ENCODE measurements around the gene CFAP141. TPM values are rescaled to one million over a fixed set of nuclear protein-coding genes. Genes with fewer than 3 reads are reported as not detected.
A peak's percentile ranks its signal among the peaks of the same experiment; 100 is the strongest.

Gene CFAP141
- total RNA-seq, 4 donors from 2014 or later: not detected

DNA sequence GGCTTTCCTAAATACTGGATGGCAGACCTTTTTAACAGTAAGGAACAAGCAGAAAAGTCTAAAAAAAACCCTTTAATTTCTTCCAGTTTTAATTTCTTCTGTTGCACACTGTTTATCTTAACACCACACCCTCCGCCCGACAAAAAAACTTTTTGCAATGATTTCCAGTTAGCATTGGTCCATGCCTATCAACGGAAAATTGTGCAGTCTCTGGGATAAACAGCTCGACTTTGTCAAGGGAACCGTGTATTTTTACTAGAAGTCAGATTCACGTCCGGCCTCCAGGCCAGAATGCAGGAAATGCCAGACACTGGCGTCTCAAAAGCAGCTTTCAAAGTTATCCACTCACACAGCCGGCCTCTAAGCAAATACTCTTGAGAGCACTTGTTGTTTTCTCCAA lies 50.9 kb downstream of the CFAP141 start:
- peaks cover 0 to 20% (median 0%) of the 10 kb centered on the region in 3 donors for H3K36me3 ChIP-seq
- no peaks in the 10 kb centered on the region for H3K27me3 ChIP-seq
- WGBS, 2 donors: 6 to 9% methylated on average over 9 of the region's 9 CpGs
- DNase-seq (ENCODE audit: low spot score in 2 of 2): peak in 1 of 2 donors; percentile 37
- TF ChIP-seq EP300 (IDR thresholded peaks at IDR 0.05): peak in 1 of 2 donors; percentile 58
- no peak for TF ChIP-seq POLR2A (IDR thresholded peaks at IDR 0.05)
- peak overlapping the region; percentile 53 to 90 (median 71) for H3K27ac ChIP-seq
- peaks cover 0 to 65% (median 37%) of the 10 kb centered on the region in 4 donors for H3K4me1 ChIP-seq
- H3K9me3 ChIP-seq: peaks cover 0 to 2% (median 0%) of the 10 kb centered on the region in 4 donors
- no peak overlapping the region for H3K4me3 ChIP-seq

DNA sequence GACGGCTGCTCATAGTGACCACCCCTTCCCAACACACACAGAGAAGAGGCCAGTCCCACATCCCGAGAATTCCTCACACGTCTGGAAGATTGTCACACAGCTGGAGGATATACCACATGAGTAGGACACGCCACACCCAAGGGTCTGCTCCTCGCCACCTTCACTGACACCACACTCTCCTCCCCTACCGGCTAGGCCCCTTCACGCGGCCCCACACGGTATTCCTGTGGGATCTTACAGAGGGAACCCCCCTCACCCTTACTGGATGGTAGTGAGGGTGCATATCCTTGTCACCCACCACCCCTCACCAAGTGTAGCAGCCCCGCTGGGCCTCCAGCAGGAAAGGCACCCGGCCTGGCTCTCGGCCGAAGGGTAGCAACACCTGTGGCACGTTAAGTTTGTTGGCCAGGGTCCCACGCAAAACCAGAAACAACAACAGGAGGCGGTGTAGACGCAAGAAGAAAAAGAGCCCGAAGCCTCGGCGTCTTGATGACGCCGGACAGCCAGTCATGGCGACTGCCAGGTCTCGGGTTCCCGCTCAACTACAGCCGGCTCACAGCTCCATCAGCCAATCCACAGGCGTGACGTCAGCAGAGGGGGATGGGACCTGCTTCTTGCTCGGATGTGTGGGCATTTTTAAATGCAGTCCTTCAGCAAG lies 51.5 kb downstream of the CFAP141 start, which contains the start of gene NUP210L:
Gene NUP210L, minus strand, starts transcription at position 540 of the 658 bp plus-strand sequence.
- Histone ChIP-seq H3K9me3 (peaks cover 0 to 2% (median 0%) of the 10 kb centered on the region in 4 donors), H3K36me3 (peaks cover 0 to 14% (median 0%) of the 10 kb centered on the region in 3 donors), H3K4me3 (no peak within 1 kb of the TSS), H3K27me3 (no peaks in the 10 kb centered on the region), H3K27ac (peak within 1 kb of the TSS; percentile 53 to 90 (median 71)), H3K4me1 (peaks cover 0 to 65% (median 37%) of the 10 kb centered on the region in 4 donors)
- WGBS, 2 donors: 66 to 73% methylated on average over 29 of the region's 29 CpGs
- peak; percentile 44 to 47 for DNase-seq (ENCODE audit: low spot score in 2 of 2)
- TF ChIP-seq POLR2A (IDR thresholded peaks at IDR 0.05) (no peak), EP300 (IDR thresholded peaks at IDR 0.05) (no peak)
- TF ChIP-seq, protein P1, sequence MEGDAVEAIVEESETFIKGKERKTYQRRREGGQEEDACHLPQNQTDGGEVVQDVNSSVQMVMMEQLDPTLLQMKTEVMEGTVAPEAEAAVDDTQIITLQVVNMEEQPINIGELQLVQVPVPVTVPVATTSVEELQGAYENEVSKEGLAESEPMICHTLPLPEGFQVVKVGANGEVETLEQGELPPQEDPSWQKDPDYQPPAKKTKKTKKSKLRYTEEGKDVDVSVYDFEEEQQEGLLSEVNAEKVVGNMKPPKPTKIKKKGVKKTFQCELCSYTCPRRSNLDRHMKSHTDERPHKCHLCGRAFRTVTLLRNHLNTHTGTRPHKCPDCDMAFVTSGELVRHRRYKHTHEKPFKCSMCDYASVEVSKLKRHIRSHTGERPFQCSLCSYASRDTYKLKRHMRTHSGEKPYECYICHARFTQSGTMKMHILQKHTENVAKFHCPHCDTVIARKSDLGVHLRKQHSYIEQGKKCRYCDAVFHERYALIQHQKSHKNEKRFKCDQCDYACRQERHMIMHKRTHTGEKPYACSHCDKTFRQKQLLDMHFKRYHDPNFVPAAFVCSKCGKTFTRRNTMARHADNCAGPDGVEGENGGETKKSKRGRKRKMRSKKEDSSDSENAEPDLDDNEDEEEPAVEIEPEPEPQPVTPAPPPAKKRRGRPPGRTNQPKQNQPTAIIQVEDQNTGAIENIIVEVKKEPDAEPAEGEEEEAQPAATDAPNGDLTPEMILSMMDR (IDR thresholded peaks at IDR 0.05): no peak

DNA sequence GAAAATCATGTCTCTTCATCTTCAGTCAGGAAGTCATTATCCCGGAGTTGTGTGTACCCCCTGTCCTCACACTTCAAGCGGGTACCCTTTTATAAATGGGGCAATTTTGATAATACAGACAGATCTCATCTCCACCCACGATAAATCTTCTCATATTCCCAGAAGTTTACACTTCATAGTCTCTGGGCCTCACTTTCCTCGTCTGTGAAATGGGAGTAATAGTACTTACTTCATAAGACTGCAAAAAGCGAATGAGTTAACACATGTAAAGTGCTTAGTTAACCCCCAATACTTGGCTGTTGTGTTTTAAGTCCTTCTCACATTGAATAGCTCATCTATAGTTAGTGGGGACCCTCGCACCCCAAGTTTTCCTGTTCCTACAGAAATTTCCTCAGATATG lies 52.1 kb downstream of the CFAP141 start:
- H3K27me3 ChIP-seq: no peaks in the 10 kb centered on the region
- no peak for DNase-seq (ENCODE audit: low spot score in 2 of 2)
- H3K27ac ChIP-seq: peak overlapping the region; percentile 53 to 90 (median 71)
- H3K4me1 ChIP-seq: peaks cover 0 to 59% (median 37%) of the 10 kb centered on the region in 4 donors
- TF ChIP-seq, protein P1 (IDR thresholded peaks at IDR 0.05): no peak
- no peak for TF ChIP-seq EP300 (IDR thresholded peaks at IDR 0.05)
- no peak for TF ChIP-seq POLR2A (IDR thresholded peaks at IDR 0.05)
- 91 to 97% methylated on average over 6 of the region's 6 CpGs for WGBS, 2 donors
- H3K4me3 ChIP-seq: no peak overlapping the region
- H3K36me3 ChIP-seq: peaks cover 0 to 8% (median 0%) of the 10 kb centered on the region in 3 donors
- no peaks in the 10 kb centered on the region for H3K9me3 ChIP-seq

DNA sequence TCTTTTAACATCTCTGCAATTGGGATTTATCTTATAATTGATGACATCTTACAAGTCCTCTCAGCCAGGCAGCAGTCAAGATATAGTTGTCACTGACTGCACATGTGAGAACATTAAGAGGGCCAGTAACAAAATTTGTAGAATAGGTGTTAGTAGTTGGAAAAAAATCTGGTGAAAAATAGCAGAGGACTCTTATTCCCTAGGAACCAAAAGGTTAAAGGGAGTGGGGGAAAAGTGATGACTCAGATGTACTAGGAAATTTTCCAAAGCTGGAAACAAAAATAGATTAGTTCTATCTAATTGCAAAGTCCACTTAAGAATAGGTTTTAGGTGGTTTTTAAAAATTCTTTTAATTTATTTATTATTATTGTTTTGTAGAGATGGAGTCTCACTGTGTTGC lies 54.8 kb downstream of the CFAP141 start:
- Histone ChIP-seq H3K36me3 (no peaks in the 10 kb centered on the region), H3K4me3 (no peak overlapping the region)
- TF ChIP-seq EP300 (IDR thresholded peaks at IDR 0.05) (no peak), POLR2A (IDR thresholded peaks at IDR 0.05) (no peak)
- TF ChIP-seq, protein P1 (IDR thresholded peaks at IDR 0.05): no peak

More for the DNA sequence above, 54.8 kb downstream of the CFAP141 start:
- H3K27me3 ChIP-seq: no peaks in the 10 kb centered on the region
- H3K9me3 ChIP-seq: no peaks in the 10 kb centered on the region
- peaks cover 0 to 32% (median 19%) of the 10 kb centered on the region in 4 donors for H3K4me1 ChIP-seq
- peak overlapping the region in 2 of 4 donors; percentile 39 to 58 for H3K27ac ChIP-seq
- DNase-seq (ENCODE audit: low spot score in 2 of 2): no peak

Small RNA genes within 50 kb of the gene (small RNA-seq; reads per million reads assigned to genes)
- 1.5 reads per million, percentile 46 among the genes with 10 or more reads in this experiment for gene MIR190B

Other genes with a start within 250 kb of the CFAP141 start
- 10 to 100 TPM; 17.4 to 43.7 (median 23.4) TPM for gene CRTC2, start 247.7 kb downstream of the CFAP141 start, total RNA-seq
- 100 to 1,000 TPM in 1 of 4 donors, 10 to 100 TPM in 3; 81.0 to 157 (median 92.4) TPM for gene SLC39A1, start 242.8 kb downstream of the CFAP141 start, total RNA-seq
- 10 to 100 TPM; 10.2 to 17.5 (median 11.4) TPM for gene CREB3L4, start 238.4 kb downstream of the CFAP141 start, total RNA-seq
- gene JTB, start 228.7 kb downstream of the CFAP141 start, total RNA-seq: 100 to 1,000 TPM; 149 to 289 (median 241) TPM
- gene RAB13, start 220.0 kb downstream of the CFAP141 start, total RNA-seq: 10 to 100 TPM; 23.0 to 60.3 (median 32.0) TPM
- 1,000 to 10,000 TPM; 1,383 to 1,928 (median 1,729) TPM for gene RPS27, start 215.6 kb downstream of the CFAP141 start, total RNA-seq
- under 1 TPM in 3 of 4 donors, not detected in 1; under 0.01 to 0.30 (median 0.21) TPM for gene NUP210L, start 51.3 kb downstream of the CFAP141 start, total RNA-seq
- gene TPM3, start 14.2 kb downstream of the CFAP141 start, total RNA-seq: 100 to 1,000 TPM; 170 to 251 (median 222) TPM
- gene UBAP2L, start 14.6 kb upstream of the CFAP141 start, total RNA-seq: 10 to 100 TPM; 43.5 to 68.2 (median 55.7) TPM
- 100 to 1,000 TPM in 3 of 4 donors, 10 to 100 TPM in 1; 93.9 to 120 (median 111) TPM for gene HAX1, start 66.3 kb upstream of the CFAP141 start, total RNA-seq
- under 1 TPM in 1 of 4 donors, not detected in 3; 0.21 TPM for gene AQP10, start 114.8 kb upstream of the CFAP141 start, total RNA-seq
- 100 to 1,000 TPM; 136 to 261 (median 156) TPM for gene ATP8B2, start 119.2 kb upstream of the CFAP141 start, total RNA-seq
- 10 to 100 TPM; 31.6 to 53.7 (median 33.5) TPM for gene IL6R, start 199.0 kb upstream of the CFAP141 start, total RNA-seq